NT2/D1 (cell line): ENCODE measurements around the gene MAP3K10.

Experiments
- DNase-seq: peaks from one replicate; pipeline ENCODE4 v3.0.0-alpha.2; 2011; ENCODE audit warnings: low read depth, low spot score
- H3K27me3 ChIP-seq: 2 replicates; pipeline ENCODE4 v1.6.0; 2011; ENCODE audit warnings: mild to moderate bottlenecking; ENCODE audit not compliant: insufficient read length, insufficient read depth
- H3K36me3 ChIP-seq: 2 replicates; pipeline ENCODE4 v1.6.1; 2011; ENCODE audit warnings: mild to moderate bottlenecking, low read length, mixed read lengths; ENCODE audit not compliant: insufficient read depth, insufficient read length
- H3K4me1 ChIP-seq: 2 replicates; pipeline ENCODE4 v1.5.1; 2011; ENCODE audit not compliant: insufficient read depth, insufficient read length
- H3K4me3 ChIP-seq: 2 replicates; pipeline ENCODE4 v1.5.1; 2011; ENCODE audit warnings: low read depth; ENCODE audit not compliant: insufficient read length
- H3K9ac ChIP-seq: 2 replicates; pipeline ENCODE4 v1.6.0; 2011; ENCODE audit warnings: low read depth; ENCODE audit not compliant: insufficient read length
- H3K9me3 ChIP-seq: 2 replicates; pipeline ENCODE4 v1.5.1; 2011; ENCODE audit warnings: mild to moderate bottlenecking, low read length; ENCODE audit not compliant: insufficient read depth
- SUZ12 ChIP-seq: IDR thresholded peaks from 2 replicates; pipeline ENCODE4 v1.6.1; 2011; ENCODE audit not compliant: insufficient read length, insufficient read depth; ENCODE audit errors: extremely low read depth
- YY1 ChIP-seq: IDR thresholded peaks from 2 replicates; pipeline ENCODE4 v1.6.1; 2011; ENCODE audit not compliant: insufficient read length, insufficient read depth
- ZNF274 ChIP-seq: IDR thresholded peaks from 2 replicates; pipeline ENCODE4 v1.6.1; 2011; ENCODE audit warnings: mild to moderate bottlenecking, low read depth, low read length

MAP3K10 gene

GRCh38 chr19:40198272-40198990 is 7.2 kb downstream of the MAP3K10 start:
- Histone ChIP-seq H3K4me3 (no peak overlapping the region), H3K4me1 (no peaks in the 10 kb centered on the region), H3K9me3 (no peaks in the 10 kb centered on the region), H3K36me3 (peaks cover 6% of the 10 kb centered on the region), H3K9ac (no peak overlapping the region), H3K27me3 (no peaks in the 10 kb centered on the region)
- no peak for DNase-seq
- TF ChIP-seq SUZ12 (no peak), ZNF274 (no peak), YY1 (no peak)

GRCh38 chr19:40200341-40201099 is 9.3 kb downstream of the MAP3K10 start:
- Histone ChIP-seq H3K4me1 (no peaks in the 10 kb centered on the region), H3K9ac (no peak overlapping the region), H3K36me3 (peaks cover 21% of the 10 kb centered on the region), H3K27me3 (no peaks in the 10 kb centered on the region), H3K4me3 (no peak overlapping the region), H3K9me3 (no peaks in the 10 kb centered on the region; the same call in 1 of the 2 replicates)
- TF ChIP-seq SUZ12 (no peak), YY1 (no peak), ZNF274 (no peak)
- no peak for DNase-seq

GRCh38 chr19:40204381-40204780 is 13.2 kb downstream of the MAP3K10 start:
- Histone ChIP-seq H3K36me3 (peaks cover 17% of the 10 kb centered on the region), H3K9ac (no peak overlapping the region), H3K9me3 (no peaks in the 10 kb centered on the region; the same call in 1 of the 2 replicates), H3K4me3 (no peak overlapping the region), H3K4me1 (no peaks in the 10 kb centered on the region), H3K27me3 (no peaks in the 10 kb centered on the region)
- no peak for TF ChIP-seq ZNF274
- no peak for TF ChIP-seq SUZ12
- no peak for TF ChIP-seq YY1
- DNase-seq: no peak

- Histone ChIP-seq H3K9me3 (no peaks in the 10 kb centered on the region; the same call in 1 of the 2 replicates), H3K4me3 (no peak overlapping the region), H3K9ac (no peak overlapping the region), H3K27me3 (no peaks in the 10 kb centered on the region), H3K36me3 (peaks cover 17% of the 10 kb centered on the region), H3K4me1 (no peaks in the 10 kb centered on the region)
- TF ChIP-seq YY1: no peak
- no peak for TF ChIP-seq SUZ12
- TF ChIP-seq ZNF274: no peak
- DNase-seq: no peak
Measured at GRCh38 chr19:40205760-40206159, 14.5 kb downstream of the MAP3K10 start.

- DNase-seq: no peak
- TF ChIP-seq ZNF274 (no peak), YY1 (no peak)
- Histone ChIP-seq H3K9ac (no peak overlapping the region), H3K9me3 (no peaks in the 10 kb centered on the region; the same call in 1 of the 2 replicates), H3K4me1 (no peaks in the 10 kb centered on the region), H3K4me3 (no peak overlapping the region), H3K27me3 (no peaks in the 10 kb centered on the region), H3K36me3 (peaks cover 13% of the 10 kb centered on the region)
Measured at GRCh38 chr19:40208602-40209001, 17.4 kb downstream of the MAP3K10 start.

- Histone ChIP-seq H3K4me3 (no peak overlapping the region), H3K9me3 (no peaks in the 10 kb centered on the region), H3K4me1 (no peaks in the 10 kb centered on the region), H3K27me3 (no peaks in the 10 kb centered on the region), H3K9ac (no peak overlapping the region), H3K36me3 (no peaks in the 10 kb centered on the region)
- no peak for TF ChIP-seq YY1
- no peak for TF ChIP-seq ZNF274
- TF ChIP-seq SUZ12: no peak
- DNase-seq: no peak
Measured at GRCh38 chr19:40210889-40211288, 19.7 kb downstream of the MAP3K10 start.

GRCh38 chr19:40213251-40213829 is 22.1 kb downstream of the MAP3K10 start:
- TF ChIP-seq YY1 (no peak), ZNF274 (no peak), SUZ12 (no peak)
- DNase-seq: no peak

More at GRCh38 chr19:40213251-40213829, 22.1 kb downstream of the MAP3K10 start:
- Histone ChIP-seq H3K4me1 (peaks cover 2% of the 10 kb centered on the region), H3K27me3 (peaks cover 17% of the 10 kb centered on the region), H3K36me3 (no peaks in the 10 kb centered on the region), H3K4me3 (no peak overlapping the region), H3K9ac (no peak overlapping the region), H3K9me3 (no peaks in the 10 kb centered on the region)
